KOPT-K1 (cell line): Measurements from ENCODE around the gene APOE.
"Not testable (repeated sequence)": the region's sequence is repeated elsewhere in the genome, so short reads cannot be mapped to it uniquely, and the experiment has no call there.

ENCODE experiments used
- H3K27ac ChIP-seq: fragments of 200-600 bp; sonication (generic); 2 replicates; pipeline ENCODE4 v1.5.1; 2016; ENCODE audit warnings: antibody characterized with exemption, mild to moderate bottlenecking, low read depth, low read length; ENCODE audit not compliant: poor library complexity, severe bottlenecking
- H3K36me3 ChIP-seq: fragments of 200-600 bp; sonication (generic); 2 replicates; pipeline ENCODE4 v1.5.1; 2017; ENCODE audit warnings: antibody characterized with exemption, mild to moderate bottlenecking, low read length, moderate library complexity; ENCODE audit not compliant: insufficient read depth
- H3K9me3 ChIP-seq: fragments of 200-600 bp; sonication (generic); 2 replicates; pipeline ENCODE4 v1.5.1; 2017; ENCODE audit warnings: antibody characterized with exemption, low read length, mild to moderate bottlenecking; ENCODE audit not compliant: insufficient read depth, poor library complexity, severe bottlenecking

Gene APOE

GRCh38 chr19:44905437-44906160 lies at the start of gene APOE:
APOE (plus strand) TSS chr19:44905796; CDS start chr19:44906625, 829 bp downstream.
- H3K27ac ChIP-seq = no peak within 1 kb of the TSS
- H3K9me3 ChIP-seq = no peaks in the 10 kb centered on the region
- H3K36me3 ChIP-seq = peaks cover 35% of the 10 kb centered on the region

DNA sequence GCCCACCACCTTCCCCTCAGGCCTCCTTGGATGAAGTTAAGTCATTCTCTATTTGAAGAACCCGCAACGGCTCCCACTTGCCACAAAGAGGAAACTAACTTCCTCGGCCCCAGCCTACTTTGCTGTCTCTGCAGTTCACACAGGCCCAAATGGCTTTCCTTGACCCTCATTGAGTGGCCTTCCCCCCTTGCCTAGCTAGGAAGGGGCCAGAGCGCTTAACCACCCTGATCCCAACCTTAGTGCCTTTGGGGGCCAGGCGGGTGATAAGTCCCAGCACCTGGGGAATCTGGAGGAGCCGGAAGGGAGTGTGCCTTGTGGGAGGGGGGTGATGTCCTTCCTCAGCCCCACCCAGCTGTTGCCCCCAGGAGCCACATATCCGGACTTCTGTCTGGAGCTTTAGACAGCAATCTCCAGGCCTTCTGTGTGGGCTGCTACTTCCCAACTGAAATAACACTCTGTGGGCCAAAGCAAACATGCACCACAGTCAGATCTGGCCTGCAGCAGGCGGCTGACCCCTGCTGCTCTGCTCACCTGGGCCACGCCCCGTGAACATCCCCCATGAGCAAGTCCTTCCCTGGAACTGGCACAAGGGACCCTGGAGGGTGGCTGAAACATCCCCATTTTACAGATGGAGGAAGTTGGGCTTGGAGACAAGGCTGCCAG lies 49.0 kb upstream of the APOE start:
- Histone ChIP-seq H3K27ac (no peak overlapping the region), H3K36me3 (no peaks in the 10 kb centered on the region), H3K9me3 (no peaks in the 10 kb centered on the region)

GRCh38 chr19:44857837-44858236 lies 47.8 kb upstream of the APOE start:
- no peaks in the 10 kb centered on the region for H3K36me3 ChIP-seq
- no peak overlapping the region for H3K27ac ChIP-seq

GRCh38 chr19:44861576-44861975 lies 44.0 kb upstream of the APOE start:
- H3K27ac ChIP-seq, H3K36me3 ChIP-seq, H3K9me3 ChIP-seq: not testable (repeated sequence)

More at GRCh38 chr19:44857837-44858236, 47.8 kb upstream of the APOE start:
- H3K9me3 ChIP-seq = no peaks in the 10 kb centered on the region

DNA sequence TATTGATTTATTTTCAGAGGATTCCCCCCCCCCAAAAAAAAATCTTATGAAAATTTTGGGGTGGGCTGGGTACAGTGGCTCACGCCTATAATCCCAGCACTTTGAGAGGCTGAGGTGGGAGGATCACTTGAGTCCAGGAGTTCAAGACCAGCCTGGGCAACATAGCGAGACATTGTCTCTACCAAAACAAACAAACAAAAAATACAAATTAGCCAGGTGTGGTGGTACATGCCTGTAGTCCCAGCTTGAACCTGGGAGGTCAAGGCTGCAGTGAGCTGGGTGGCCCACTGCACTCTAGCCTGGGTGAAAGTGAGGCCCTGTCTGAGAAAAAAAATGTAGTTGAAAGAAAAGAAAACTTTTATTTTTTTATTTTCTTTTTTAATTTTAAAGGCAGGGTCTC lies 41.6 kb upstream of the APOE start:
- Histone ChIP-seq H3K36me3 (no peaks in the 10 kb centered on the region), H3K9me3 (no peaks in the 10 kb centered on the region), H3K27ac (no peak overlapping the region)

DNA sequence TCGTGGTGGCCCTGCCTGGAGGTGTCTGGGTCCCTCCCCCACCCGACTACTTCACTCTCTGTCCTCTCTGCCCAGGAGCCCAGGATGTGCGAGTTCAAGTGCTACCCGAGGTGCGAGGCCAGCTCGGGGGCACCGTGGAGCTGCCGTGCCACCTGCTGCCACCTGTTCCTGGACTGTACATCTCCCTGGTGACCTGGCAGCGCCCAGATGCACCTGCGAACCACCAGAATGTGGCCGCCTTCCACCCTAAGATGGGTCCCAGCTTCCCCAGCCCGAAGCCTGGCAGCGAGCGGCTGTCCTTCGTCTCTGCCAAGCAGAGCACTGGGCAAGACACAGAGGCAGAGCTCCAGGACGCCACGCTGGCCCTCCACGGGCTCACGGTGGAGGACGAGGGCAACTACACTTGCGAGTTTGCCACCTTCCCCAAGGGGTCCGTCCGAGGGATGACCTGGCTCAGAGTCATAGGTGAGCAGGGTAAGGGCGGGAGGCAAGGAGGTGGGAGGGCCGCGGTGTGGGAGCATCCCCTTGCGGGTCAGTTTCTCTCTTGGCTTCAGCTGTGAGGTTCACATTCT lies 40.3 kb upstream of the APOE start:
- H3K27ac ChIP-seq = no peak overlapping the region
- no peaks in the 10 kb centered on the region for H3K36me3 ChIP-seq
- no peaks in the 10 kb centered on the region for H3K9me3 ChIP-seq

DNA sequence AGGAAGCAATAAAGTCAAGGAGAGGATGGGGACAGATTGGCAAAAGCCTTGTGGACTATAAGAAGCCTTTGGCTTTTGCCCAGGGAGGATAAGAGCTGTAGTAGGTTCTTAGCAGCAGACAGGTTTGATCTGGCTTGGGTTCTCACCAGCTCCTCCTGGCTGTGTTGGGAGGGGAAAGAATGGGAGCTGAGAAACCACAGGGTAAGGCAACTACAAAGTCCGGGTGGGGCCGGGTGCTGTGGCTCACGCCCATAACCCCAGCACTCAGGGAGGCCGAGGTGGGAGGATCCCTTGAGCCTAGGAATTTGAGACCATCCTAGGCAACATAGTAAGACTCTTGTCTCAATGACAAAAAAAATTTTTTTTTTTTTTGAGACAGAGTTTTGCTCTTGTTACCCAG lies 38.9 kb upstream of the APOE start:
- Histone ChIP-seq H3K36me3 (no peaks in the 10 kb centered on the region), H3K27ac (no peak overlapping the region), H3K9me3 (no peaks in the 10 kb centered on the region)

DNA sequence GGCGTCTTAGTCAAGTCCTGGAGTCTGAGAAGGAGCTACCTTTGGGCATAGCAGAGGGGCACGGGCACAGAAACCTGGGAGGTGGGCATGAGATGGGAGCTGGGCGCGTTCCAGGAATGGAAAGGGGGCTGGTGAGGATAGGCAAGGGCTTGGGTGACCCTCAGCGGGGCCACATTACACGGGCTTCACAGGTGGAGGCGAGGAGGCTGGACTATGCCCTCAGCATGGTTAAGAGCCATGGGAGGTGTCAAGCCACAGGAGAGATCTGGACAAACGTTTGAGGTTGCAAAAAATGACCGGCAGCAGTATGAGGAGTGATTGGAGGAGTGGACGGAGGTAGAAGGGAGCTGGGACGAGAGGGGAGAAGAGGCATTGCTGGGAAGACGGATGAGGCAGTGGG lies 38.0 kb upstream of the APOE start:
- Histone ChIP-seq H3K27ac (no peak overlapping the region), H3K36me3 (no peaks in the 10 kb centered on the region), H3K9me3 (no peaks in the 10 kb centered on the region)

- no peaks in the 10 kb centered on the region for H3K36me3 ChIP-seq
- H3K27ac ChIP-seq = no peak overlapping the region
These were observed 35.7 kb upstream of the APOE start for GRCh38 chr19:44869733-44870470.

DNA sequence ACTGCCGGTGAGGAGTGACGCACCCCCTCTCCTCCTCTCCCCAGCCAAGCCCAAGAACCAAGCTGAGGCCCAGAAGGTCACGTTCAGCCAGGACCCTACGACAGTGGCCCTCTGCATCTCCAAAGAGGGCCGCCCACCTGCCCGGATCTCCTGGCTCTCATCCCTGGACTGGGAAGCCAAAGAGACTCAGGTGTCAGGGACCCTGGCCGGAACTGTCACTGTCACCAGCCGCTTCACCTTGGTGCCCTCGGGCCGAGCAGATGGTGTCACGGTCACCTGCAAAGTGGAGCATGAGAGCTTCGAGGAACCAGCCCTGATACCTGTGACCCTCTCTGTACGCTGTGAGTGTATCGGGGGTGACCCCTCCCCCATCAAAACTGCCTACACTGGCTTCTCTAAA lies 33.8 kb upstream of the APOE start:
- Histone ChIP-seq H3K36me3 (no peaks in the 10 kb centered on the region), H3K9me3 (no peaks in the 10 kb centered on the region), H3K27ac (no peak overlapping the region)

More at GRCh38 chr19:44869733-44870470, 35.7 kb upstream of the APOE start:
- no peaks in the 10 kb centered on the region for H3K9me3 ChIP-seq

DNA sequence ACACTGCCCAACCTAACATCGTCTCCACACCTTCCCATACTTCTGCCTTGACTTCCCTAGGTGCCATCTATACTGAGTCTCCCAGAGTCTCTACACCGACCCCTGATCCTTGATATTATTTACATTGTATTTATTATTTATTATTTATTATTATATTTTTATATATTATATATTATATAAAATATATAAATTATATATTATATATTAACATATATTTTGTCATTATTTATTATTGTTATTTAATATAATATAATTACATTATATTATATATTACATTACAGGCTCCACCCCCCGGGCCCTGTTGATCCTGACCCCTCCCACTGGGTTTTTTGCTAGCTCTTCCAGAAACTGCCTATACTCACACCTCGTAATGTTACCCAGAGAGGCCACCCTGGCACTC lies 32.9 kb upstream of the APOE start:
- Histone ChIP-seq H3K36me3 (no peaks in the 10 kb centered on the region), H3K27ac (no peak overlapping the region), H3K9me3 (no peaks in the 10 kb centered on the region)

DNA sequence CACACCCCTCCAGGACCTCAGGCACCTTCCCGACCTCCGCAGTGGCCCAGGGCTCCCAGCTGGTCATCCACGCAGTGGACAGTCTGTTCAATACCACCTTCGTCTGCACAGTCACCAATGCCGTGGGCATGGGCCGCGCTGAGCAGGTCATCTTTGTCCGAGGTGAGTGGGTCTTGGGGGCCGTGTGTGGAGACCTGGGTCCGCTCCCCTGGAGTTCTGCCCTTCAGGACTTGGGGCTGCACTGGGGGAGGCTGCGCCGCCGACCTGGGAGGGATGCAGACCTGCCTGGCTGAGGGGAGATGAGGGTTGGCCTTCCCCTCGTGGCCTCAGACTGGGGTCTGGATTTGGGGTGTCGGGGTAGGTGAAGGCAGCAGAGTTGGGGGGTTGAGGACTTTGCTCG lies 31.3 kb upstream of the APOE start:
- Histone ChIP-seq H3K9me3 (no peaks in the 10 kb centered on the region), H3K36me3 (no peaks in the 10 kb centered on the region), H3K27ac (no peak overlapping the region)

GRCh38 chr19:44875666-44876451 lies 29.7 kb upstream of the APOE start:
- Histone ChIP-seq H3K27ac (no peak overlapping the region), H3K9me3 (no peaks in the 10 kb centered on the region), H3K36me3 (no peaks in the 10 kb centered on the region)

- Histone ChIP-seq H3K36me3 (no peaks in the 10 kb centered on the region), H3K9me3 (no peaks in the 10 kb centered on the region), H3K27ac (no peak overlapping the region)
These were observed 28.6 kb upstream of the APOE start for GRCh38 chr19:44876930-44877535.
